Heart right ventricle (tissue), 16 donors: ENCODE measurements around the gene DHRS9. TPM values are rescaled to one million over a fixed set of nuclear protein-coding genes. Genes with fewer than 3 reads are reported as not detected.

Experiments used
- ATAC-seq, 8 donors: fragments of 200-7000 bp; cut with Tn5 transposase; one replicate each; pipeline ENCODE4 v1.9.1; 2020; ENCODE audit warnings: mild to moderate bottlenecking in 8 of 8, moderate library complexity in 8 of 8, moderate number of reproducible peaks in 1 of 8
- DNase-seq, 2 donors: peaks; one replicate each; pipeline ENCODE4 v3.0.0-alpha.2; 2020
- H3K27ac ChIP-seq, 10 donors: fragments of 200-600 bp; sonication (generic) in 2 of 10; one replicate each; pipeline versions ENCODE4 v1.5.0 to v1.8.0; 2020 to 2022; ENCODE audit warnings: mild to moderate bottlenecking in 3 of 10
- H3K27me3 ChIP-seq, 7 donors: fragments of 200-600 bp; one replicate each; pipeline ENCODE4 v1.8.0; 2021 to 2022; ENCODE audit warnings: mild to moderate bottlenecking in 2 of 7
- H3K36me3 ChIP-seq, 9 donors: fragments of 200-600 bp; sonication (generic) in 1 of 9; one replicate each; pipeline versions ENCODE4 v1.5.0 to v1.8.0; 2020 to 2022; ENCODE audit warnings: mild to moderate bottlenecking in 2 of 9
- H3K4me1 ChIP-seq, 9 donors: fragments of 200-600 bp; sonication (generic) in 1 of 9; one replicate each; pipeline versions ENCODE4 v1.5.0 to v1.8.0; 2020 to 2022; ENCODE audit warnings: mild to moderate bottlenecking in 4 of 9
- H3K4me3 ChIP-seq, 10 donors: fragments of 200-600 bp; sonication (generic) in 2 of 10; one replicate each; pipeline versions ENCODE4 v1.5.0 to v1.8.0; 2020 to 2022; ENCODE audit warnings: mild to moderate bottlenecking in 7 of 10, moderate library complexity in 2 of 10
- H3K9me3 ChIP-seq, 11 donors: fragments of 200-600 bp in 10 of 11; sonication (generic) in 2 of 11; one replicate each; pipeline versions ENCODE4 v1.5.0 to v1.8.0; 2013 to 2022; ENCODE audit warnings: mild to moderate bottlenecking in 2 of 11, control low read depth in 1 of 11, moderate library complexity in 1 of 11
- CTCF ChIP-seq, 9 donors: fragments of 200-600 bp; sonication (generic) in 2 of 9; IDR thresholded peaks; one replicate each; pipeline versions ENCODE4 v1.5.0 to v1.8.0; 2021 to 2022; ENCODE audit warnings: antibody characterized with exemption in 9 of 9, mild to moderate bottlenecking in 5 of 9, moderate library complexity in 1 of 9
- WGBS, 2 donors: extraction: QIAGEN DNeasy Blood & Tissue Kit; methylation state at CpG; one replicate each; pipeline ENCODE4 v1.1.7; 2013; ENCODE audit warnings: inconsistent platforms in 1 of 2; 5-methylcytosine and 5-hydroxymethylcytosine counted together
- intact Hi-C, 10 donors: fragments of 100-400 bp; cut with DNase I; formaldehyde crosslinking; loops; one replicate each; pipeline versions ENCODE4 v1.11.1 to v1.14.2; 2022
- polyA plus RNA-seq, 2 donors: library from polyadenylated mRNA; stranded (reverse); fragments of 200-250 nt; gene quantifications; one replicate each; pipeline ENCODE4 v1.2.3, GENCODE V29; 2013
- total RNA-seq, 10 donors: library from RNA; stranded (reverse); fragmentation: NEBNext Ultra II Directional in 3 of 10; extraction: Animal tissue kit (Norgen Biotek cat#: 25700) in 3 of 10; gene quantifications; one replicate each; pipeline versions ENCODE4 v1.2.1 to v1.2.4, GENCODE V29; 2021 to 2023
- donor health status: Arrhythmogenic right ventricular cardiomyopathy.
- donor health status: ischemic (EF 13 %, LVEDD 7.1; RV severe dilation, severe dysfunction).
- donor health status: healthy with polysubstance abuse.
- donor health status: DM: no; HTN: yes; CAD: no.
- donor health status: DM: no; HTN: no; CAD: no.
- donor health status: ischemic (EF 25% LVEDD 6.9; RV normal size, moderate dysfunction).
- donor health status: ischemic (EF 25% LVEDD 5.7; RV mildly dilated, moderate dysfunction).
- donor health status: healthy.
- donor health status: DM: yes; HTN: yes; CAD: no.
- donor health status: Ischemic cardiomyopathy.
- donor health status: ischemic (EF 35%, LVEDD 5.7; RV mildly dilated, moderate dysfunction).
- donor health status: nonischemic (EF 11% LVEDD 7.7; RV severe dilation, severe dysfunction).
- donor health status: DM: yes; HTN: yes; CAD: no.
- donor health status: PGD.
- donor health status: ischemic (EF 29% LVEDD 5.4; RV normal size, mild dysfunction).
- donor health status: nonischemic (EF 23%, LVEDD 6.1; RV moderate dilation, normal function).

Gene DHRS9
- total and polyA plus RNA-seq, 12 donors: 0.17 to 10.4 (median 1.5) TPM

- DNase-seq (no peak), ATAC-seq (no peak)
- Histone ChIP-seq H3K27ac (no peak overlapping the region), H3K4me3 (no peak overlapping the region), H3K36me3 (no peaks in the 10 kb centered on the region), H3K9me3 (peaks cover 0 to 6% (median 0%) of the 10 kb centered on the region in 11 donors), H3K4me1 (peaks cover 0 to 4% (median 0%) of the 10 kb centered on the region in 9 donors), H3K27me3 (no peaks in the 10 kb centered on the region)
- intact Hi-C loops: no loop called here
- TF ChIP-seq CTCF (IDR thresholded peaks at IDR 0.05): no peak
- WGBS, 2 donors: 34 to 43% methylated on average over 5 of the region's 5 CpGs
These were observed 40.0 kb upstream of the DHRS9 start for GRCh38 chr2:169029341-169029740.

- H3K27me3 ChIP-seq: no peaks in the 10 kb centered on the region
- ATAC-seq: no peak
- intact Hi-C loops: no loop called here
- WGBS, 2 donors: 64 to 79% methylated on average over 3 of the region's 3 CpGs
- H3K4me3 ChIP-seq: no peak within 1 kb of the TSS
- H3K4me1 ChIP-seq: peaks cover 0 to 4% (median 0%) of the 10 kb centered on the region in 9 donors
- no peak for DNase-seq
- no peak for TF ChIP-seq CTCF (IDR thresholded peaks at IDR 0.05)
- no peaks in the 10 kb centered on the region for H3K36me3 ChIP-seq
- H3K27ac ChIP-seq: no peak within 1 kb of the TSS
- H3K9me3 ChIP-seq: peaks cover 0 to 6% (median 0%) of the 10 kb centered on the region in 11 donors
These were observed 38.2 kb upstream of the DHRS9 start, which contains the start of gene ABCB11 for GRCh38 chr2:169031202-169031601. Gene ABCB11 (minus strand): TSS chr2:169031324. CDS start chr2:169018125, 13,199 bp downstream.

GRCh38 chr2:169034256-169034655, 35.1 kb upstream of the DHRS9 start:
- ATAC-seq (no peak), DNase-seq (no peak)
- Histone ChIP-seq H3K27me3 (no peaks in the 10 kb centered on the region), H3K36me3 (no peaks in the 10 kb centered on the region), H3K27ac (no peak overlapping the region), H3K9me3 (peaks cover 0 to 6% (median 0%) of the 10 kb centered on the region in 11 donors), H3K4me3 (no peak overlapping the region), H3K4me1 (peaks cover 0 to 23% (median 0%) of the 10 kb centered on the region in 9 donors)
- TF ChIP-seq CTCF (IDR thresholded peaks at IDR 0.05): no peak
- WGBS, 2 donors: 50 to 54% methylated on average over 1 of the region's 1 CpG
- intact Hi-C loops: no loop called here

- intact Hi-C loops: no loop called here
- Histone ChIP-seq H3K4me1 (peaks cover 0 to 32% (median 0%) of the 10 kb centered on the region in 9 donors), H3K9me3 (peaks cover 0 to 6% (median 0%) of the 10 kb centered on the region in 11 donors), H3K4me3 (no peak overlapping the region), H3K36me3 (no peaks in the 10 kb centered on the region), H3K27ac (no peak overlapping the region), H3K27me3 (no peaks in the 10 kb centered on the region)
- no peak for ATAC-seq
- no peak for TF ChIP-seq CTCF (IDR thresholded peaks at IDR 0.05)
- no peak for DNase-seq
These were observed 34.3 kb upstream of the DHRS9 start for GRCh38 chr2:169034984-169035544.
